Measurements from ENCODE around the gene NDUFB3.
"Not testable (repeated sequence)": the region's sequence is repeated elsewhere in the genome, so short reads cannot be mapped to it uniquely, and the experiment has no call there.

- TF ChIP-seq CTCF, POLR2A (IDR thresholded peaks at IDR 0.05): not testable (repeated sequence)
Measured at GRCh38 chr2:201043050-201043449, 28.8 kb upstream of the NDUFB3 start.

Measured in ovary (tissue), 3 donors.